Muscle of back (tissue), 11 donors: Measurements from ENCODE around the gene RHOV. TPM values are rescaled to one million over a fixed set of nuclear protein-coding genes. Genes with fewer than 3 reads are reported as not detected.

Source experiments
- DNase-seq, 3 donors: peaks; one replicate each; pipeline versions ENCODE4 v3.0.0 to v3.0.0-alpha.2; 2013
- polyA plus RNA-seq, 10 donors: library from polyadenylated mRNA; unstranded; fragments of 120-200 nt; gene quantifications; one replicate each; pipeline ENCODE4 v1.2.1, GENCODE V29; 2013; ENCODE audit not compliant: insufficient read length in 10 of 10

The RHOV gene
- polyA plus RNA-seq, 10 donors: 0.12 to 4.4 (median 0.24) TPM

DNA sequence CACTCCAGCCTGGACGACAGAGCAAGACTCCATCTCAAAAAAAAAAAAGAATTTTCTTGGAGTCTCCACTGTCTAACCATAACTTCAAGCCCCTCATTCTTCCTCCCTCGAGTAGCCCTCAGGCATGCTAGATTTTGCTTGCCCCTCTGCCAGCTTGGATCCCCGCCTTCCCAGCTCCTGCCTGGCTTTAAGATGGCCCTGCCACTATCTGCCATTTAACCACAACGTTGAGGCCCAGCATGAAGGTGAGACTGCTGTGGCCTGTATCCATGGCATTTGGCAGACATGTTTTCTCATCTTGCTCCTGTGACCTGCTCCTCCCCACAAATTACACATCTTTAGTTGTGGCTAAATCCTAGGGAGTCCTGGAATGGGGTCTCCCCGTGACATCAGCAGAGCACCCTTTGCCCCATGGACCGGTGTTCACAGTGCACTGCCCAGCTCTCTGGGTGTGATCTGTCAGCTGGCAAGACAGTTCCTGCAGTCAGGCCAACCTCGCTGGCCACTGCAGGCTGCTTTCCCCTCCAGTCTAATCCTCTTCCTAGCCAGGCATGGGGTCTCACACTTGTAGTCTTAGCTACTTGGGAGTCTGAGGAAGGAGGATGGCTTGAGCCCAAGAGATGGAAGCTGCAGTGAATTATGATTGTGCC lies 30.6 kb upstream of the RHOV start:
- DNase-seq: peak in 1 of 3 donors; percentile 43

DNA sequence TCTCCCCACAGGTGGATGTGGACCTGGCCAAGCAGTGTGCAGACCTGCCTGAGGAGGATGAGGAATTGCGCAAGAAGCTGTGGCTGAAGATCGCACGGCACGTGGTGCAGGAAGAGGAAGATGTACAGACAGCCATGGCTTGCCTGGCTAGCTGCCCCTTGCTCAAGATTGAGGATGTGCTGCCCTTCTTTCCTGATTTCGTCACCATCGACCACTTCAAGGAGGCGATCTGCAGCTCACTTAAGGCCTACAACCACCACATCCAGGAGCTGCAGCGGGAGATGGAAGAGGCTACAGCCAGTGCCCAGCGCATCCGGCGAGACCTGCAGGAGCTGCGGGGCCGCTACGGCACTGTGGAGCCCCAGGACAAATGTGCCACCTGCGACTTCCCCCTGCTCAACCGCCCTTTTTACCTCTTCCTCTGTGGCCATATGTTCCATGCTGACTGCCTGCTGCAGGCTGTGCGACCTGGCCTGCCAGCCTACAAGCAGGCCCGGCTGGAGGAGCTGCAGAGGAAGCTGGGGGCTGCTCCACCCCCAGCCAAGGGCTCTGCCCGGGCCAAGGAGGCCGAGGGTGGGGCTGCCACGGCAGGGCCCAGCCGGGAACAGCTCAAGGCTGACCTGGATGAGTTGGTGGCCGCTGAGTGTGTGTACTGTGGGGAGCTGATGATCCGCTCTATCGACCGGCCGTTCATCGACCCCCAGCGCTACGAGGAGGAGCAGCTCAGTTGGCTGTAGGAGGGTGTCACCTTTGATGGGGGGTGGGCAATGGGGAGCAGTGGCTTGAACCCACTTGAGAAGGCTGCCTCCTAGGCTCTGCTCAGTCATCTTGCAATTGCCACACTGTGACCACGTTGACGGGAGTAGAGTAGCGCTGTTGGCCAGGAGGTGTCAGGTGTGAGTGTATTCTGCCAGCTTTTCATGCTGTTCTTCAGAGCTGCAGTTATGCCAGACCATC lies 28.8 kb upstream of the RHOV start:
- peak in 1 of 3 donors; percentile 44 for DNase-seq

DNA sequence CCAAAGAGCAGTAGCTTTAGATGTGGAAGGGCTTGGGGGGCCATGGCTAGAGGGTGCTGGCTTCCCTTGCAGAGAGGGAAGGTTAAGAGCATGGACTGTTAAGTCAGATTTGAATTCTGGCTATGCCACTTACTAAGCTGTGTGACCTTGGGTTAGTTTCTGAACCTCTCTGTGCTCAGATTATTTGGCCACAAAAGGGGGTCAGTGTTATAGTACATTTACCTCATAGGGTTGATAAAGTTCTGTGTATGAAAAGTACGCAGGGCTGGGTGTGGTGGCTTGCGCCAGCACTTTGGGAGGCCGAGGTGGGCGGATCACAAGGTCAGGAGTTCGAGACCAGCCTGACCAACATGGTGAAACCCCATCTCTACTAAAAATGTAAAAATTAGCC lies 27.0 kb upstream of the RHOV start:
- DNase-seq: no peak

DNA sequence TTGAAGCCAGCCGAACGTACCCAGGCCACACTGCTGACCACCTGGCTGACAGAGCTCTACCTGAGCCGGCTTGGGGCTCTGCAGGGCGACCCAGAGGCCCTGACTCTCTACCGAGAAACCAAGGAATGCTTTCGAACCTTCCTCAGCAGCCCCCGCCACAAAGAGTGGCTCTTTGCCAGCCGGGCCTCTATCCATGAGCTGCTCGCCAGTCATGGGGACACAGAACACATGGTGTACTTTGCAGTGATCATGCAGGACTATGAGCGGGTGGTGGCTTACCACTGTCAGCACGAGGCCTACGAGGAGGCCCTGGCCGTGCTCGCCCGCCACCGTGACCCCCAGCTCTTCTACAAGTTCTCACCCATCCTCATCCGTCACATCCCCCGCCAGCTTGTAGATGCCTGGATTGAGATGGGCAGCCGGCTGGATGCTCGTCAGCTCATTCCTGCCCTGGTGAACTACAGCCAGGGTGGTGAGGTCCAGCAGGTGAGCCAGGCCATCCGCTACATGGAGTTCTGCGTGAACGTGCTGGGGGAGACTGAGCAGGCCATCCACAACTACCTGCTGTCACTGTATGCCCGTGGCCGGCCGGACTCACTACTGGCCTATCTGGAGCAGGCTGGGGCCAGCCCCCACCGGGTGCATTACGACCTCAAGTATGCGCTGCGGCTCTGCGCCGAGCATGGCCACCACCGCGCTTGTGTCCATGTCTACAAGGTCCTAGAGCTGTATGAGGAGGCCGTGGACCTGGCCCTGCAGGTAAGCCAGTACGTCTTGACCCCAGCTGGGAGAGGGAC lies 26.4 kb upstream of the RHOV start:
- DNase-seq: no peak

DNA sequence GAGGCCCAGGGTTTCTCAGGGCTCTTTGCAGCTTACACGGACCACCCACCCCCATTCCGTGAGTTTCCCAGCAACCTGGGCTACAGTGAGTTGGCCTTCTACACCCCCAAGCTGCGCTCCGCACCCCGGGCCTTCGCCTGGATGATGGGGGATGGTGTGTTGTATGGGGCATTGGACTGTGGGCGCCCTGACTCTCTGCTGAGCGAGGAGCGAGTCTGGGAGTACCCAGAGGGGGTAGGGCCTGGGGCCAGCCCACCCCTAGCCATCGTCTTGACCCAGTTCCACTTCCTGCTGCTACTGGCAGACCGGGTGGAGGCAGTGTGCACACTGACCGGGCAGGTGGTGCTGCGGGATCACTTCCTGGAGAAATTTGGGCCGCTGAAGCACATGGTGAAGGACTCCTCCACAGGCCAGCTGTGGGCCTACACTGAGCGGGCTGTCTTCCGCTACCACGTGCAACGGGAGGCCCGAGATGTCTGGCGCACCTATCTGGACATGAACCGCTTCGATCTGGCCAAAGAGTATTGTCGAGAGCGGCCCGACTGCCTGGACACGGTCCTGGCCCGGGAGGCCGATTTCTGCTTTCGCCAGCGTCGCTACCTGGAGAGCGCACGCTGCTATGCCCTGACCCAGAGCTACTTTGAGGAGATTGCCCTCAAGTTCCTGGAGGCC lies 25.6 kb upstream of the RHOV start:
- no peak for DNase-seq

DNA sequence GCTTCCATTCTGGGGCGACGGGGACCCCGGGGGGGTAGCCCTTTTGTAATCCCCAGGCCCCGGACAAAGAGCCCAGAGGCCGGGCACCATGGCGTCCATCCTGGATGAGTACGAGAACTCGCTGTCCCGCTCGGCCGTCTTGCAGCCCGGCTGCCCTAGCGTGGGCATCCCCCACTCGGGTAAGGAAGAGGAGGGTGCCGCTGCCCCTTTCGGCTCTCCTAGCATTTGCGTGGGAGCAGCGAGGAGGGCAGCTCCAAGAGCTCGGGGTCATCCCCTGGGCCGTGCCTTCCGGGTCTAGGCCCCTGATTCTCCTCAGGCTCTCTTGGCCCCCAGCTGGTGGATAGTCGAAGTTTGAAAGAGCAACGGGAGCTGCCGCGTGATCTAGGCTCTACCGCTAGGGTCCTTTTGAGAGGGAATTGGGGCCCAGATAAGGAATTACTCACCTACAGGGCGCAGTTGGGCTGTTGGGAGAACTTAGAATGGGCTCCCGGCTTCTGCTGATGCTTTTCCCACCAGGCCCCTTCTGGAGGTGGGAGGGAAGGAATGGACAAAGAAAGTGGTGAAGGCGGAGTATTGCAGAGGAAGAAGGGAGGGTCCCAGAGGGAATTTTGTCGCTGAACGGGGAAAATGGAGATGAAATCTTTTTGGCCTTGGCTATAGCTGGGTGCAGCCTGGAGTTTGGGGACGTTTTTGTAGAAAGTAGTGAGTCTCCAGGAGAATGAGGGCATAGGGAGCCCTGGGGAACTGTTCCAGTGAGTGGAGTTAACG lies 20.8 kb upstream of the RHOV start:
- peak in 2 of 3 donors; percentile 55 to 86 for DNase-seq

DNA sequence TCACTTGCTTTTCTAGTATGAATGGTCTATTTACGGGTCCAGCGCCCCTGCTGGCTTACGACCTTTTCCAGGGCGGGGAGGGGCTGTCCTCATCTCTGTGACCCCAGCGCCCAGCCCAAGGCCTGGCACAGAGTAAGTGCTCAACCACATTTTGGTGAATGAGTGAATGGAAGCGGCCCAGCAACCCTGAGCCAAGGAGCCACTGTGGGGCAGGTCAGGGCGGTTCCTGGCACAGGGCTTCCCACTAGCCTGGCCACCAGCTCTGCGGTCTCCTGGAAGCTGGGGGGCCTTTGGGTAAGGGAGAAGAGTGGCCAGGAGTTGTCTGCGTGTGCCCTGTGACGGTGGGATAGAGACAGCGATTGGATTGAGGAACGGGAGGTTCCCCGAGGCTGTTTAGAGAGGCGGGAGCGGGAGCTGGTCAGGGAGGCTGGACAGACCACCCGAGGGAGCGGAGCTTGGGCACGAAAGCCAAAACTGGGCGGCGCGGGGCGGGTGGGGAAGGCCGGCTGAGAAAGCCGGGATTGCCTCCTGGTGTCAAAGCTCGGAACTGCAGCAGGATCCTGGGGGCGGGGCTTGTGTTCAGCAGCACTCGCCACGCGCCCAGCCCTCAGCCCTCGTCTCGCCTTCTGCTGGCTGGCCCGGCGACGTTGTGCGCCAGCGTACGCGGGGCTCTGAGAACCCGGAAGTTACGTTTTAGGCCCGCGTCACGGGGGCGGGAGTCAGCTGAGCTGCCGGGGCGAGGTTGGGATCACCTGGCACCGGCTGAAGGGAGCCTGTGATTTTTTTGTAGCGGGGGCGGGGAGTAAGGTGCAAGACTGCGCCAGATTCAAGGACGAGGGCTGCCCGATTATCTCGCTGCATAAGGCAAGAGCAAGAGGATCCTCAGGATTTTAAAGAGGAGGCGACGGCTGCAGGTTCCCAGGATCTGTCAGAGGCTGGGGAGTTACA lies 20.0 kb upstream of the RHOV start, which contains the start of gene VPS18:
Gene VPS18 (plus strand): TSS at position 718 of the 948 bp plus-strand sequence. CDS start 319 bp downstream, outside the sequence.
- DNase-seq: peak; percentile 97 to 99 (median 98)

DNA sequence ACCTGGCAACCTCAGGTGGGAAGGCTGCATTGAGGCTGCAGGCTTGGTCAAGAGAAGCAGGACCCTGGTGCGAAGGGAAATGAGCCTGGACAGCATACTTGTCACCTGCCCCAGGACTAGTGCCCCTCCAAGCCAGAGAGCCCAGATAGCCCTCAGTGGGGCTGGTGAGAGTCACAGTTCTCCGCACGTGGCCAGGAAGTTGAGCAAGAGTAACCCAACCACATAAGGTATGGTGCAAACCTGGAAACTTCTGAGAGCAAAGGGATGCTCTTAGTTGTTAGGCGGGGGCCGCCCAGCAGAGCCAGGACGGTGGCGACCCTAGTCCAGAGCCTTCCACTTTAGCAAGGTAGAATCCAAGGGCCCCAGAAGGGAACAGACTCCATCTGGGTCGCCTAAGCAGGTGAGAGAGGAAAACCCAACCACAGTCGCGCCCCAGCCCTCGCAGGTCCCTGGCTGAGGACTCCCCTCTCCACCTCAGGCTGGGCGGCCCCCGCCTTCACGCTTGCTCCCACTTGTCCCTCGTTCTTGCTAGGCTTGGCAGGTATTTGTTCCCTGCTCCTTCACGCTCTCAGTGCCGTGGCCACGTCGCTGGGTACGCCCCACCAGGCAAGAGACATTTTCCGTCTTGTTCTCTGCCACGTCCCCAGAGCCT lies 19.1 kb upstream of the RHOV start:
- DNase-seq: no peak

DNA sequence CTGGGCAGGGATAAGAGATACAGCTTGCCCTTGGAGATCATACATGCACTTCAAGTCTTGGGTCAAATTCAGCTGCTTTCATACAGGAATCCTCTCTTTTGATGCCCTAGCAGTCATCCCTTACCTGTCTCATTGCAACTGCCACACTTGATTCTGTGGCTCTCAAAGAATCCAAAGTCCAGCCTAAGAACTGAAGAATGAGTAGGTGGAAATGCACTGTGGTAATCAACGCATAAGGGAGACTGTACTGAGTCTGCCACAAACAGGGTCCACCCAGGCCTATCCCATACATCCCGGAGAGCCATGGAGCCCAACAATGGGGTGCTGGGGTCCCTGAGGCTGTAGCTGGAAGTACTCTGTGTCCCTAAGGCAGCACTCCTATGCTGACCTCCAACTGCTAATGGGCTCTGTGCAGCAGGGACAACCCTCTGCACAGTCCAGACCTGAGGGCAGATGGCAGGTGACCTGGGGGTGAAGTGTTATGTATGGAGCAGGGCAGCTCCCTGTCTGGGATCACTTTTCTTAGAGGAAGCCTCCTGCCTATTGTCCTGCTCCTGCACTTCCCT lies 18.5 kb upstream of the RHOV start:
- no peak for DNase-seq

DNA sequence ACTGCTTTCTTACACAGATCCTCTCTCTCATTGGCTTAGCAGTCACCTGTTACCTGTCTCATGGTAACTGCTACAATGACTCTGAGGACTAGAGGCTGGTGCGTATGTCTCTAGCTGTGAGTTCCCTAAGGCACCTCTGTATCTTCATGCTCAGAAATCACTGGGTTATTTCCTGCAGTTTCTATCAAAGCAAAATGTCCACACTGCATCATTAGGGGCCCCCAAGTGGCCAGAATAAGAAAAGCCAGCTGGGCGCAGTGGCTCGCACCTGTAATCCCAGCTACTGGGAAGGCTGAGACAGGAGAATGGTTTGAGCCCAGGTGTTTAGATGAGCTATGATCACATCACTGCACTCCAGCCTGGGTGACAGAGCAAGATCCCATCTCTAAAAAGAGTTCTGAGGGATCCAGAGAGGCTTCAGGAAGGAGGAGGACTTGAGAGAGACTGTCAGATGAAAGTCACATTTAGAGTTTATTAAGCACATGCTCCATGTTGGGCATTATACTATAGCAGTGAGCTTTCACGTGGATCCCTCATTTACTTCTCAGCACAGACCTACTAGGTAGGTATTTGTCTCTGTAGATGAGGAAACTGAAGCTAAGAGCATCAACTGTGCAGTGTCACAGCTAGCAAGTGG lies 17.9 kb upstream of the RHOV start:
- DNase-seq: peak in 1 of 3 donors; percentile 57

DNA sequence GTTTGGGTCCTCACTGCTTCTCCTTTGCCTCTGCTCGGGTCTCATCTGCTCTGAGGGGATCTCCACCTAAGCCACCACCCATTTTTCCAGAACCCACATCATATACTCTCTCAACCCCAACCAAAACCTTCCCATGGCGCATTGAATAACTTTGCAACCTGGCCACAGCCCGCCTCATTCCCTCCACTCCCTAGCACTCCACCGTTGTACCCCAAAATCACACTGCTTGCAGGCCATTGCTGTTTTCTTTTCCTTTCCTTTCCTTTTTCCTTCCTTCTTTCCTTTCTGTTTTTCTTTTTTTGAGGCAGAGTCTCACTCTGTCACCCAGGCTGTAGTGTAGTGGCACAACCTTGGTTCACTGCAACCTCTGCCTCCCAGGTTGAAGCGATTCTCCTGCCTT lies 17.1 kb upstream of the RHOV start:
- DNase-seq: no peak

DNA sequence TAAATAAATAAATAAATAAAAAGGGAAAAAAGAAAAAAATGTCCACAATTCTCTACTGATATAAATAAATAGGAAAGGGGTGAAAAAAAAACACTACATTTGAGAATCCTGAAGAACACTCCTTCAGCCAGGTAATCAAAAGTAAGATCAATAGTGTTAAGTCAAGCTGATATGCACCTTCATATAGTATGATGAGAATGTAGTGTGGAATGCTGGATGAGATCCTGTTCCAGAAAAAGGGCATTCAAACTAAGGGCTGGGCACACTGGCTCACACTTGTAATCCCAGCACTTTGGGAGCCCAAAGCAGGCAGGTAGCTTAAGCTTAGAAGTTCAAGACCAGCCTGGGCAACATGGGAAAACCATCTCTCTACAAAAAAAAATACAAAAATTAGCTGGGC lies 15.1 kb upstream of the RHOV start:
- no peak for DNase-seq

DNA sequence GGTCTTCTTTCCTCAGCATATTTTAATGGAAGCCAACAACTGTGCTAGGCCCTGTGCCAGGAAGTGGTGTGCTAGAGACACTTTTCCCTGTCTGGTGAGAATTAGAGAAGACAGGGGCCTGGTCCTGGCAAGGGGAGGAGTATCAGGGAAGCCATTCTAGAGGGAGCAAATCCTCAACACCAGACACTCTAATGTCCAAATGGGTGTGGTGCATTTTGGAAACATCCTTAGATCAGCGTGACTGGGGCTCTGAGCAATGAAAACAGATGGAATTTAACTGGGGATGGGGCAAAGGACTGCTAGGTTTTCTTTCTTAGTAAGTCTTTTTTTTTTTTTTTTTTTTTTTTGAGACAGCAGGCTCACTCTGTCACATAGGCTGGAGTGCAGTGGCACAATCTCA lies 12.6 kb upstream of the RHOV start:
- DNase-seq: no peak

DNA sequence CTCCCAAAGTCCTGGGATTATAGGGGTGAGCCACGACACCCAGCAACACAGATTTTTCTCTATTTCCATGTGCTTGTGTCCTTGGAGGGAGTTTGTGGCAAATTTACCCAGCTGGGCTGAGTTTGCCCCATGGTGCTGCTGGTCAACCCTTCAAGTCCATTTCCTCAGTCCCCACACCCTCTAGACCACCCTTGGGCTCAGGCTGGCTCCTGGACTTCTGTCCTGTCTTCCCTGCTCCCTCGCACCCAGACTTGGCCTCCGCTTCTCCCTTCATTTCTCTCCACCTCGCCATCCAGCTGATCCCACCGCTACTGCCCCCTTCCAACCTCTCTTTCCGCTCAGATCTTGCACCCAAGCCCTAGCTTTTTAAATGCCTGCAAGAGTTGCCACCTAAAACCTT lies 7.3 kb upstream of the RHOV start:
- DNase-seq: no peak

DNA sequence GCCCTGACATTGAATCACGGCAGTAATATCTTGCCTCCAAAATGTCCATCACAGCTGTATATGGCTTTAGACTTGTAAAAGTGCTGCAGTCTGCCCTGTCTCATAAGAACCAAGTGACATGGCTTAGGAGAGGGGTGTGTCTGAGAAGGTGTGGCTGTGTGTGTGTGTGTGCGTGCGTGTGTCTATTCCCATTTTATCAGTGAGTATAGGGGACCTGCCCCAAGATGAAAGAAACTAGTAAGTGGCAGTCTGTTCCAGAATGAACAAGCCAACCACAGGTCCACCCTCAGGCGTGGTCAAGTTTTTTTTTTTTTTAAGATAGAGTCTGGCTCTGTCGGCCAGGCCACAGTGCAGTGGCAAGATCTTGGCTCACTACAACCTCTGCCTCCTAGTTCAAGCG lies 5.6 kb upstream of the RHOV start:
- no peak for DNase-seq

DNA sequence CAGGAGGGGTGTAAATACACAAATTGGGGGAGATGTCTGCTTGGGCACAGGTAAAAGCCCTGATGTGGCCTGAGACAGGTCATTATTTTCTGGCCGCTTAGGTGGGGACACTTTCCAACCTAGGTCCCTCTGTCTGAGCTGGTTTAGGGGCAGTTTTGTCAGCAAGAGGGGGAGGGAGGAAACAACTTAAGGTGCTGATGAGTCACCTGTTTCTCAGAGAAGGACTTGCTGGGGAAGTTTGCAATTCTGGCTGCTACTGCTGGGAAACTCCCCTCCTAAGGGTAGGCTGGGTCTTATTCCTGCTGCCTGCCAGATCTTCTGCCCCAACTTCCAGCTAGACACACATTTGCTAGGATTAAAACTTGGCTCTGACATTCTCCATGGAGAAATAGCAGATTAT lies 4.8 kb upstream of the RHOV start:
- DNase-seq: no peak

DNA sequence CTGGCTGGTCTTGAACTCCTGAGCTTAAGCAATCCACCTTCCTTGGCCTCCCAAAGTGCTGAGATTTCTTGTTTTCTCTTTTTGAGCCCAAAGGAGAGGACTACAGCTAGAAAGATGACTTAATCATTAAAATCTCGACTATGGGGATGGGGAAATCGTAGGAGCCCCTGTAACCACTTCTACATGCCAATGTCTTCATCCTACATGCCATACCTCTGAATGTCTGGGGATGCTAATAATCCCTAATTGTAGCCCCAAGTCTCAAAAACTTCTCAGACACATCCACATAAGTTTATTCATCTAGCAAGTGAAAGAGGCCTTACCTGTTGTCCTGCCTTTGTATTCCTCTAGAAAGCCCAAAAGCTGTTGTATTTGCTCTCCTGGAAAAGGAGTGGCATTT lies 3.7 kb upstream of the RHOV start:
- DNase-seq: no peak
